H1 (cell line): ENCODE results near the gene DCN. TPM values are rescaled to one million over a fixed set of nuclear protein-coding genes. Genes with fewer than 3 reads are reported as not detected.

Experiments used
- HDAC6 ChIP-seq: IDR thresholded peaks from one replicate; pipeline ENCODE4 v1.7.1; 2012; ENCODE audit warnings: low read depth, mild to moderate bottlenecking, inconsistent platforms, low read length, moderate library complexity
- SRF ChIP-seq: IDR thresholded peaks from 2 replicates; pipeline ENCODE4 v1.6.1; 2011; ENCODE audit warnings: mild to moderate bottlenecking, low read depth, low read length, moderate library complexity
- polyA plus RNA-seq, 7 experiments: library from polyadenylated mRNA; depleted of rRNA in 3 of 7; stranded (reverse) in 5 of 7; unstranded in 2 of 7; fragments of >200 nt in 5 of 7; fragments of 200-250 nt in 2 of 7; gene quantifications; 1 replicate in 5 of 7; 2 replicates in 1 of 7; 4 replicates in 1 of 7; pipeline versions ENCODE4 v1.2.1 to v1.2.3, GENCODE V29; 2011 to 2013; ENCODE audit warnings: missing spikeins in 2 of 7, mixed read lengths in 2 of 7
- total RNA-seq: library from RNA; stranded (reverse); fragmentation: NEBNext Ultra II Directional; extraction: Animal tissue kit (Norgen Biotek cat#: 25700); gene quantifications from 2 replicates; pipeline ENCODE4 v1.2.1, GENCODE V29; 2021

The DCN gene
- total and polyA plus RNA-seq, 2 of the 8 experiments (the other 6 are each of a cell fraction or from before 2014, with no cell fraction given), result not detected

GRCh38 chr12:91196436-91196835 lies 13.8 kb upstream of the DCN start (continued):
- TF ChIP-seq HDAC6 (no peak), SRF (no peak)
- TF ChIP-seq, all 59 proteins: peak for 0
